B cell (primary cell): ENCODE data around the gene ADGRA1. TPM values are rescaled to one million over a fixed set of nuclear protein-coding genes. Genes with fewer than 3 reads are reported as not detected.

ENCODE experiments used
- ATAC-seq: fragments of 200-7000 bp; cut with Tn5 transposase; one replicate; pipeline ENCODE4 v1.10.0; 2021; ENCODE audit warnings: low read depth, mild to moderate bottlenecking, moderate number of reproducible peaks, moderate library complexity
- CTCF ChIA-PET: fragments of 350-600 bp; sonication (Branson Sonifier 250); formaldehyde crosslinking; loops from one replicate; lab custom pipeline; 2021; ENCODE audit warnings: antibody characterized with exemption, inconsistent platforms; lab: Charles Lee
- POLR2A ChIA-PET: fragments of 350-600 bp; sonication (Branson Sonifier 250); formaldehyde crosslinking; loops from one replicate; lab custom pipeline; 2021; ENCODE audit warnings: antibody characterized with exemption; lab: Charles Lee
- DNase-seq: peaks from one replicate; pipeline ENCODE4 v3.0.0; 2013
- H2AFZ ChIP-seq: 2 replicates; pipeline ENCODE4 v1.6.1; 2012; ENCODE audit warnings: mild to moderate bottlenecking, low read depth, low read length; ENCODE audit not compliant: insufficient read depth, poor library complexity, severe bottlenecking
- H3K27ac ChIP-seq, 2 donors: 1 replicate in 1 of 2; 2 replicates in 1 of 2; pipeline ENCODE4 v1.5.1; 2012 to 2013; ENCODE audit warnings: low read length in 2 of 2, mild to moderate bottlenecking in 2 of 2, moderate library complexity in 1 of 2
- H3K27me3 ChIP-seq, 4 experiments: fragments of 200-600 bp in 1 of 4; sonication (generic) in 1 of 4; replicated peaks in 1 of 4; 1 replicate in 2 of 4; 2 replicates in 2 of 4; pipeline versions ENCODE4 v1.6.1 to v1.7.0; 2013 to 2016; ENCODE audit warnings: low read length in 3 of 4, mild to moderate bottlenecking in 2 of 4, mixed read lengths in 1 of 4, moderate library complexity in 1 of 4; ENCODE audit not compliant: insufficient read depth in 4 of 4, control insufficient read depth in 3 of 4; ENCODE audit errors: control extremely low read depth in 1 of 4
- H3K36me3 ChIP-seq, 2 experiments: replicated peaks in 1 of 2; 1 replicate in 1 of 2; 2 replicates in 1 of 2; pipeline versions ENCODE4 v1.6.1 to v1.7.1; 2013; ENCODE audit warnings: low read length in 1 of 2; ENCODE audit not compliant: insufficient read depth in 2 of 2, control insufficient read depth in 1 of 2; ENCODE audit errors: control extremely low read depth in 1 of 2, extremely low read depth in 1 of 2
- H3K4me1 ChIP-seq, 2 donors: fragments of 200-600 bp in 1 of 2; sonication (generic) in 1 of 2; 1 replicate in 1 of 2; 2 replicates in 1 of 2; pipeline versions ENCODE4 v1.5.1 to v1.6.1; 2013 to 2017; ENCODE audit warnings: low read length in 2 of 2; ENCODE audit not compliant: control insufficient read depth in 2 of 2, insufficient read depth in 2 of 2
- H3K4me2 ChIP-seq: replicated peaks from 2 replicates; pipeline ENCODE3; 2012; ENCODE audit warnings: mild to moderate bottlenecking, low read depth, low read length; ENCODE audit not compliant: poor library complexity, severe bottlenecking
- H3K4me3 ChIP-seq, 5 experiments: fragments of 200-600 bp in 1 of 5; sonication (generic) in 1 of 5; 1 replicate in 3 of 5; 2 replicates in 2 of 5; pipeline versions ENCODE4 v1.5.1 to v1.7.0; 2011 to 2016; ENCODE audit warnings: low read length in 4 of 5, mild to moderate bottlenecking in 4 of 5, low read depth in 2 of 5, control low read depth in 1 of 5, moderate library complexity in 1 of 5; ENCODE audit not compliant: insufficient read depth in 1 of 5; ENCODE audit errors: control extremely low read depth in 1 of 5, extremely low read depth in 1 of 5
- H3K79me2 ChIP-seq: fragments of 200-600 bp; sonication (generic); one replicate; pipeline ENCODE4 v1.6.0; 2016; ENCODE audit warnings: low read length; ENCODE audit not compliant: control insufficient read depth, insufficient read depth
- H3K9ac ChIP-seq: fragments of 200-600 bp; sonication (generic); 2 replicates; pipeline ENCODE4 v1.6.1; 2017; ENCODE audit warnings: mild to moderate bottlenecking, low read length, moderate library complexity
- H3K9me3 ChIP-seq, 3 donors: one replicate each; pipeline versions ENCODE4 v1.6.1 to v1.7.1; 2013; ENCODE audit warnings: low read length in 2 of 3; ENCODE audit not compliant: control insufficient read depth in 2 of 3, insufficient read depth in 1 of 3; ENCODE audit errors: control extremely low read depth in 1 of 3
- H4K20me1 ChIP-seq: 2 replicates; pipeline ENCODE4 v1.6.0; 2012; ENCODE audit warnings: mild to moderate bottlenecking, low read length; ENCODE audit not compliant: insufficient read depth, control insufficient read depth, poor library complexity, severe bottlenecking
- H3K27ac Mint-ChIP-seq: one replicate; pipeline ENCODE4 v1.8.0; 2021; ENCODE audit warnings: mixed read lengths
- H3K27me3 Mint-ChIP-seq: one replicate; pipeline ENCODE4 v1.8.0; 2021; ENCODE audit warnings: mixed read lengths
- H3K4me1 Mint-ChIP-seq: one replicate; pipeline ENCODE4 v1.8.0; 2021; ENCODE audit warnings: mixed read lengths
- H3K4me3 Mint-ChIP-seq: one replicate; pipeline ENCODE4 v1.8.0; 2021; ENCODE audit warnings: mixed read lengths
- H3K9me3 Mint-ChIP-seq: one replicate; pipeline ENCODE4 v1.8.0; 2022; ENCODE audit warnings: mixed read lengths; ENCODE audit not compliant: insufficient read depth
- EZH2 ChIP-seq: IDR thresholded peaks from 2 replicates; pipeline ENCODE4 v1.6.1; 2012; ENCODE audit warnings: borderline replicate concordance, low read depth, mild to moderate bottlenecking, moderate library complexity, low read length; ENCODE audit not compliant: insufficient read depth, poor library complexity, severe bottlenecking
- WGBS: methylation state at CpG from one replicate; pipeline ENCODE4 v1.1.5; 2013; ENCODE audit warnings: missing lambda C conversion rate; ENCODE audit not compliant: insufficient coverage; 5-methylcytosine and 5-hydroxymethylcytosine counted together
- intact Hi-C: fragments of 100-400 bp; cut with micrococcal nuclease; formaldehyde crosslinking; loops from one replicate; pipeline ENCODE4 v1.10.0; 2022
- polyA plus RNA-seq: library from polyadenylated mRNA; depleted of rRNA; stranded (reverse); fragments of >200 nt; gene quantifications from 2 replicates; pipeline ENCODE4 v1.2.3, GENCODE V29; 2012
- total RNA-seq, 2 donors: library from RNA; stranded (reverse); fragments of 120-200 nt in 1 of 2; gene quantifications; 1 replicate in 1 of 2; 2 replicates in 1 of 2; pipeline versions ENCODE4 v1.2.3 to v1.2.4, GENCODE V29; 2013 to 2022
- TF ChIP-seq, protein P1 (sequence below): fragments of 200-600 bp; IDR thresholded peaks from one replicate; pipeline ENCODE4 v1.8.0; 2022; ENCODE audit warnings: antibody characterized with exemption, mild to moderate bottlenecking

Gene ADGRA1
- total and polyA plus RNA-seq, 2 donors (not counting 1 experiment from before 2014, with no cell fraction given), result not detected

DNA sequence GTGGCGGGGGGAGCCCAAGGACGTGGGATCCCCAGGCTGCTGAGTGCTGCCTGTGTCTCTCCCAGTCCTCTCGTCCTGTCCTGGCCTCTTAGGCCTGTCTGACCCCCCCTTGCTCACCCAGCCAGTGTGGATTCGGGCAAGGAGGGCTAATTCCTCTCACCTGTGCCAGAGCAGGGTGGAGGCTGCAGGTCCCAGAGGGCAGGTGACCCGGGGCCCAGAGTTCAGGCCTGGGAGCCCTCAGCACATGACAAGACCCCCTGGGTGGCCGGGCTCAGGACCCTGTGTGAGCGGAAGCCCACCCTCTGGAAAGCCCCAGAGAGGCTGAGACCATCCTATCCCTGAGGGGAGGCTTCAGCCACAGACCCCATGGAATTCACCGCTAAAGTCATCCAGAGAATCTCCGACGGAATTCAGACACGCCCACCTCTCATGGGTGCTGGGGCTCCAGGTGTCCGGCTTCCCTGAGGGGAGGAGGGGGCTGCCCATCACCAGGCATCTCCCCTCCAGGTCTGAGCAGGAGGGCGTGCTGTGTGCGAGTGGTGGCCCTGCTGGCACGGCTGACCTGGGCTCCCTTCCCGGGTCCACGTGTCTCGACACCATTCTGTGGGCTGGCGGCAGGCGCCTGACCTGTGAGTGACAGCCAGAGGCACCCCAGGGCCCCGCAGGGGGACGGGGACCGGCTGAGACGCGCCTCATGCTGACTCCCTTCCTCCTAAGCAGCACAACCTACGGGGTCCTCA, 77.3 kb downstream of the ADGRA1 start:
- H3K36me3 ChIP-seq, result no peaks in the 10 kb centered on the region
- WGBS, result 85% methylated on average over 19 of the region's 26 CpGs
- no peak overlapping the region for H3K27ac ChIP-seq
- Mint-ChIP-seq H3K27me3 (peaks cover 14% of the 10 kb centered on the region), H3K4me1 (peaks cover 2% of the 10 kb centered on the region), H3K9me3 (peaks cover 3% of the 10 kb centered on the region), H3K27ac (no peak overlapping the region), H3K4me3 (no peak overlapping the region)
- peaks cover 0 to 16% (median 0%) of the 10 kb centered on the region in 3 donors for H3K9me3 ChIP-seq
- ATAC-seq, result no peak
- H3K9ac ChIP-seq, result no peak overlapping the region
- POLR2A ChIA-PET, result no interaction called here
- no peak overlapping the region for H3K4me2 ChIP-seq
- H3K27me3 ChIP-seq, result peaks cover 0 to 31% (median 7%) of the 10 kb centered on the region in 4 experiments
- intact Hi-C loops, result no loop called here
- CTCF ChIA-PET, result no interaction called here
- H3K4me1 ChIP-seq, result peaks cover 13 to 16% of the 10 kb centered on the region in 2 donors
- no peaks in the 10 kb centered on the region for H3K79me2 ChIP-seq
- H3K4me3 ChIP-seq, result no peak overlapping the region
- DNase-seq, result no peak
- H2AFZ ChIP-seq, result no peak overlapping the region
- no peaks in the 10 kb centered on the region for H4K20me1 ChIP-seq
- TF ChIP-seq EZH2, result no peak
- TF ChIP-seq, protein P1, sequence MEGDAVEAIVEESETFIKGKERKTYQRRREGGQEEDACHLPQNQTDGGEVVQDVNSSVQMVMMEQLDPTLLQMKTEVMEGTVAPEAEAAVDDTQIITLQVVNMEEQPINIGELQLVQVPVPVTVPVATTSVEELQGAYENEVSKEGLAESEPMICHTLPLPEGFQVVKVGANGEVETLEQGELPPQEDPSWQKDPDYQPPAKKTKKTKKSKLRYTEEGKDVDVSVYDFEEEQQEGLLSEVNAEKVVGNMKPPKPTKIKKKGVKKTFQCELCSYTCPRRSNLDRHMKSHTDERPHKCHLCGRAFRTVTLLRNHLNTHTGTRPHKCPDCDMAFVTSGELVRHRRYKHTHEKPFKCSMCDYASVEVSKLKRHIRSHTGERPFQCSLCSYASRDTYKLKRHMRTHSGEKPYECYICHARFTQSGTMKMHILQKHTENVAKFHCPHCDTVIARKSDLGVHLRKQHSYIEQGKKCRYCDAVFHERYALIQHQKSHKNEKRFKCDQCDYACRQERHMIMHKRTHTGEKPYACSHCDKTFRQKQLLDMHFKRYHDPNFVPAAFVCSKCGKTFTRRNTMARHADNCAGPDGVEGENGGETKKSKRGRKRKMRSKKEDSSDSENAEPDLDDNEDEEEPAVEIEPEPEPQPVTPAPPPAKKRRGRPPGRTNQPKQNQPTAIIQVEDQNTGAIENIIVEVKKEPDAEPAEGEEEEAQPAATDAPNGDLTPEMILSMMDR, result no peak
